ENCODE results near the gene GHRL.

GRCh38 chr3:10280177-10280529 is 12.6 kb downstream of the GHRL start:
- TF ChIP-seq CTCF (IDR thresholded peaks at IDR 0.05), result no peak
- no peak for TF ChIP-seq POLR2A (IDR thresholded peaks at IDR 0.05)

All from body of pancreas (tissue), 4 donors.